Natural killer cell (primary cell): ENCODE results near the gene NEGR1. TPM values are rescaled to one million over a fixed set of nuclear protein-coding genes. Genes with fewer than 3 reads are reported as not detected.

ENCODE experiments used
- ATAC-seq, 3 donors: fragments of 150-1000 bp in 2 of 3; fragments of 200-7000 bp in 1 of 3; cut with Tn5 transposase; 1 replicate in 1 of 3; 2 replicates in 2 of 3; pipeline ENCODE4 v1.10.0; 2021; ENCODE audit warnings: mild to moderate bottlenecking in 2 of 3, moderate library complexity in 2 of 3
- DNase-seq, 2 donors: peaks; one replicate each; pipeline versions ENCODE4 v3.0.0 to v3.0.0-alpha.2; 2013 to 2021; ENCODE audit warnings: mixed read lengths in 1 of 2
- H3K27ac ChIP-seq: one replicate; pipeline ENCODE4 v1.5.1; 2013; ENCODE audit warnings: mild to moderate bottlenecking, low read length
- H3K27me3 ChIP-seq: one replicate; pipeline ENCODE4 v1.6.1; 2013; ENCODE audit warnings: low read length; ENCODE audit not compliant: control insufficient read depth, insufficient read depth
- H3K36me3 ChIP-seq: one replicate; pipeline ENCODE4 v1.6.1; 2013; ENCODE audit warnings: low read length; ENCODE audit not compliant: control insufficient read depth, insufficient read depth
- H3K4me1 ChIP-seq: one replicate; pipeline ENCODE4 v1.6.1; 2013; ENCODE audit warnings: low read length; ENCODE audit not compliant: control insufficient read depth, insufficient read depth
- H3K4me3 ChIP-seq: one replicate; pipeline ENCODE4 v1.5.1; 2013; ENCODE audit warnings: low read length
- H3K9me3 ChIP-seq: one replicate; pipeline ENCODE4 v1.6.1; 2013; ENCODE audit warnings: low read length; ENCODE audit not compliant: control insufficient read depth, insufficient read depth
- H3K27ac Mint-ChIP-seq, 2 donors: one replicate each; pipeline ENCODE4 v1.8.0; 2022; ENCODE audit warnings: mild to moderate bottlenecking in 2 of 2, mixed read lengths in 2 of 2, moderate library complexity in 1 of 2
- H3K27me3 Mint-ChIP-seq, 2 donors: one replicate each; pipeline ENCODE4 v1.8.0; 2022; ENCODE audit warnings: low read depth in 2 of 2, mixed read lengths in 2 of 2
- H3K36me3 Mint-ChIP-seq: one replicate; pipeline ENCODE4 v1.8.0; 2022; ENCODE audit warnings: mixed read lengths
- H3K4me1 Mint-ChIP-seq, 2 donors: one replicate each; pipeline ENCODE4 v1.8.0; 2022; ENCODE audit warnings: mixed read lengths in 2 of 2
- H3K4me3 Mint-ChIP-seq: one replicate; pipeline ENCODE4 v1.8.0; 2022; ENCODE audit warnings: mild to moderate bottlenecking, moderate library complexity, mixed read lengths
- H3K9me3 Mint-ChIP-seq, 2 donors: one replicate each; pipeline ENCODE4 v1.8.0; 2022; ENCODE audit warnings: mixed read lengths in 2 of 2
- WGBS: methylation state at CpG from one replicate; pipeline ENCODE4 v1.1.7; 2013; ENCODE audit warnings: missing lambda C conversion rate; ENCODE audit not compliant: insufficient coverage; 5-methylcytosine and 5-hydroxymethylcytosine counted together
- intact Hi-C: fragments of 100-400 bp; cut with micrococcal nuclease; formaldehyde crosslinking; loops from one replicate; pipeline ENCODE4 v1.14.2; 2022
- total RNA-seq, 4 donors: library from RNA; stranded (reverse); fragments of 120-200 nt in 1 of 4; gene quantifications; one replicate each; pipeline versions ENCODE4 v1.2.3 to v1.2.4, GENCODE V29; 2013 to 2022
- TF ChIP-seq, protein P1 (sequence below): fragments of 200-600 bp; IDR thresholded peaks from one replicate; pipeline ENCODE4 v1.8.0; 2022; ENCODE audit warnings: antibody characterized with exemption

Gene NEGR1
- total RNA-seq, 3 donors from 2014 or later (not counting 1 experiment from before 2014, with no cell fraction given): 0.55 to 1.3 TPM; not detected in 1

DNA sequence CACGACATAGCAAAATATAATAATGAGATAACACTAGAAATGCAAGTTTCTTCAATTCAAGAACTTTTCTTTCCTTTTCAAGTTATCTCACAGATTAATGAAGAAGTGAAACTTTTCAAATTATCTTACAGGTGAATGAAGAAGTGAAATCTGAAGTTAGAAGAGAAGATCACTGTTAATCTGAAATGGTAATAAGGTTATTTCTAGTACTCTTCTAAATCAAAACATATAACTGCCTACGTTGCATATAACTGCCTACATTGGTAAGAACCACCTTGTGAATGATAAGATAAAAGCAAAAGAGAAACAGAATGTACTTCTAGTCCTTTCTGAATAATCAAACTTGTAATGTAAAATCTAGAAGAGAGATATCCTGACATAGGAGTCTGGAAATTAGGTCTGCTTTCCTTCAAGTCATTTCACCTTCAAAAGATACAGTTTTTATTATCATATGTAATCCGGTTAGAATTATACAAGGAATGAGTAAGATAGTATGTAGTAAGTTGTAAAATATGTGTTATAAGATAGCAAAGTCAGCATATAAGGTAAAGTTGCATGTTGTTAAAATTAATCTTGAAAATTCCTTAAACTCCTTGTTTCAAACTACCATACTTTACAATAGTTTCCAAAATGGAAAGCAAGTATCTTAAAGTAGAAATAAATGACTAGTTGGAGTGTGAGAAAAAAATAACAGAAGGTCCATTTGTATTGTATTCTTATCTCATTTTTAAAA, 679.1 kb downstream of the NEGR1 start:
- ATAC-seq: no peak
- no peaks in the 10 kb centered on the region for H3K4me1 ChIP-seq
- Mint-ChIP-seq H3K9me3 (peaks cover 10 to 11% of the 10 kb centered on the region in 2 donors), H3K36me3 (no peaks in the 10 kb centered on the region), H3K4me3 (no peak overlapping the region), H3K27ac (no peak overlapping the region), H3K27me3 (no peaks in the 10 kb centered on the region), H3K4me1 (no peaks in the 10 kb centered on the region)
- no peaks in the 10 kb centered on the region for H3K27me3 ChIP-seq
- no peaks in the 10 kb centered on the region for H3K9me3 ChIP-seq
- intact Hi-C loops: no loop called here
- no peak overlapping the region for H3K27ac ChIP-seq
- DNase-seq: no peak
- TF ChIP-seq, protein P1, sequence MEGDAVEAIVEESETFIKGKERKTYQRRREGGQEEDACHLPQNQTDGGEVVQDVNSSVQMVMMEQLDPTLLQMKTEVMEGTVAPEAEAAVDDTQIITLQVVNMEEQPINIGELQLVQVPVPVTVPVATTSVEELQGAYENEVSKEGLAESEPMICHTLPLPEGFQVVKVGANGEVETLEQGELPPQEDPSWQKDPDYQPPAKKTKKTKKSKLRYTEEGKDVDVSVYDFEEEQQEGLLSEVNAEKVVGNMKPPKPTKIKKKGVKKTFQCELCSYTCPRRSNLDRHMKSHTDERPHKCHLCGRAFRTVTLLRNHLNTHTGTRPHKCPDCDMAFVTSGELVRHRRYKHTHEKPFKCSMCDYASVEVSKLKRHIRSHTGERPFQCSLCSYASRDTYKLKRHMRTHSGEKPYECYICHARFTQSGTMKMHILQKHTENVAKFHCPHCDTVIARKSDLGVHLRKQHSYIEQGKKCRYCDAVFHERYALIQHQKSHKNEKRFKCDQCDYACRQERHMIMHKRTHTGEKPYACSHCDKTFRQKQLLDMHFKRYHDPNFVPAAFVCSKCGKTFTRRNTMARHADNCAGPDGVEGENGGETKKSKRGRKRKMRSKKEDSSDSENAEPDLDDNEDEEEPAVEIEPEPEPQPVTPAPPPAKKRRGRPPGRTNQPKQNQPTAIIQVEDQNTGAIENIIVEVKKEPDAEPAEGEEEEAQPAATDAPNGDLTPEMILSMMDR: no peak
- no CpG with 5 or more reads among the region's 3 CpGs for WGBS
- no peaks in the 10 kb centered on the region for H3K36me3 ChIP-seq
- no peak overlapping the region for H3K4me3 ChIP-seq

DNA sequence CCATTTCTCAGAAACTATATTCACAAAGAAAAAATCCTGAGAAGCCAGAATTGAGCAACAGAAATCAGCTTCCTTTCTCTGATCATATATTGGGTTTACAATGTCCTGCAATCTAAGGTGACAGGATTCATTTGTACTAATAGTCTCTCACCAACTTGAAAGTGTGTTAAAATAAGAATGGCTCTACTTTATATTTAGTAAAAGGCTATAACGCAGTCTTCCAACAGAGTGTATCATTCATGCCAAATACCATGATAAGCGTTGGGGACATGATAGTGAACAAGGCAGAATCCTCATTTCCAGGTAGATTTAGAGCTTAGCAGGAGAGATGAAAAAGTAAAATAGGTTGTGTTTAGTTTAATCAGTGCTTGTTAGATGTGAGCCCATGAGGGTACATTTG, 682.3 kb downstream of the NEGR1 start:
- Histone ChIP-seq H3K27ac (no peak overlapping the region), H3K4me1 (no peaks in the 10 kb centered on the region), H3K36me3 (no peaks in the 10 kb centered on the region), H3K9me3 (no peaks in the 10 kb centered on the region), H3K27me3 (no peaks in the 10 kb centered on the region), H3K4me3 (no peak overlapping the region)
- no peak for ATAC-seq
- intact Hi-C loops: no loop called here
- Mint-ChIP-seq H3K27ac (no peak overlapping the region), H3K4me3 (no peak overlapping the region), H3K4me1 (no peaks in the 10 kb centered on the region), H3K9me3 (peaks cover 7 to 11% of the 10 kb centered on the region in 2 donors), H3K27me3 (no peaks in the 10 kb centered on the region), H3K36me3 (no peaks in the 10 kb centered on the region)
- DNase-seq: no peak
- 100% methylated on average over 2 of the region's 2 CpGs for WGBS
- TF ChIP-seq, protein P1: no peak

DNA sequence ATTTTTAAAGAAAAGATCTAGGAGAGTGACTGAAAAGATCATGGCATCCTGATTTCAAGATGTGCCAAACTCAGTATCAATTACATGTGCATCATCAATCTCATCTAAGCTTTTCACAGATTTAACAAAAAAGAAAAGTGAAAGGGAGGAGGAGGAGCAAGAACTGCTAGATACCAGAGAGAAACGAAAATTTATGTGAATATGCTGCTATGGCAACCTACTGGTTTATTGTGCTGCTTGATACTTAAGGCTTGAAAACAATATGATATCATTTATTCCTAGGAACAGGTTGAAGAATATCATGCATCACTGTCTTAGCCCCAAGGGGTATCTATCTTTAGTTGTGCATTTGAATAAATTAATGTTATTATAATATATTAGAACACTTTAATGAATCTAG, 683.0 kb downstream of the NEGR1 start:
- H3K4me1 ChIP-seq: no peaks in the 10 kb centered on the region
- H3K27ac ChIP-seq: no peak overlapping the region
- intact Hi-C loops: no loop called here
- no peaks in the 10 kb centered on the region for H3K27me3 ChIP-seq
- Mint-ChIP-seq H3K27ac (no peak overlapping the region), H3K27me3 (no peaks in the 10 kb centered on the region), H3K36me3 (no peaks in the 10 kb centered on the region), H3K4me3 (no peak overlapping the region), H3K4me1 (no peaks in the 10 kb centered on the region), H3K9me3 (peaks cover 7 to 11% of the 10 kb centered on the region in 2 donors)
- no peaks in the 10 kb centered on the region for H3K9me3 ChIP-seq
- DNase-seq (no peak), ATAC-seq (no peak)
- H3K36me3 ChIP-seq: no peaks in the 10 kb centered on the region
- WGBS: 40% methylated on average over 1 of the region's 1 CpG
- TF ChIP-seq, protein P1: no peak
- H3K4me3 ChIP-seq: no peak overlapping the region

DNA sequence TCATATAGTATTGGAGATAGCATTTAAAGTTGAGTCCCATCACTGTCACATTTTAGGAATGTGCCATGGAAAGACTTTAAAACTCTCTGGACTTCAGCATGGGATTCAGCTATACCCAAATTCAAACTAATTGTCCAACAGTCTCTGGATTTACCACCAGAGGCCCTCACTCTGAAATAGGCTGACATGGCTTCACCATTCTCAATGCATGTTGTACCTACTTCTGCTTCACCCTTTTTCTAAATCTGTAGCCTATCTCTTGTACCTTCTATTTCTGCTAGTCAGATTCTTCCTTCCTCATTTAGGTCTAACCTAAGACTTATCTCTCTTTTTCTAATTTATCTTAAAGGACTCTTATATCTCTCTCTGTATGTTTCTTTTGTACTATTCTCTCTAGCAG, 688.8 kb downstream of the NEGR1 start:
- ATAC-seq: no peak
- no peaks in the 10 kb centered on the region for H3K4me1 ChIP-seq
- H3K9me3 Mint-ChIP-seq: peaks cover 0 to 10% of the 10 kb centered on the region in 2 donors
- TF ChIP-seq, protein P1: no peak
- H3K27me3 ChIP-seq: no peaks in the 10 kb centered on the region
- H3K27ac ChIP-seq: no peak overlapping the region
- no peaks in the 10 kb centered on the region for H3K4me1 Mint-ChIP-seq
- H3K36me3 ChIP-seq: no peaks in the 10 kb centered on the region
- H3K27me3 Mint-ChIP-seq: no peaks in the 10 kb centered on the region
- intact Hi-C loops: no loop called here
- H3K27ac Mint-ChIP-seq: no peak overlapping the region
- H3K36me3 Mint-ChIP-seq: no peaks in the 10 kb centered on the region
- H3K4me3 ChIP-seq: no peak overlapping the region
- no peak for DNase-seq
- no peaks in the 10 kb centered on the region for H3K9me3 ChIP-seq
- no peak overlapping the region for H3K4me3 Mint-ChIP-seq
